Parathyroid adenoma (tissue), 2 donors: ENCODE results near the gene LTBP1.

Source experiments
- H2AFZ ChIP-seq: fragments of 300-600 bp; sonication (generic); one replicate; pipeline ENCODE4 v1.7.0; 2017; ENCODE audit warnings: antibody characterized with exemption, mild to moderate bottlenecking
- H3K27ac ChIP-seq: fragments of 300-600 bp; sonication (generic); one replicate; pipeline ENCODE4 v1.7.0; 2017
- H3K27me3 ChIP-seq: fragments of 300-600 bp; sonication (generic); one replicate; pipeline ENCODE4 v1.7.0; 2017; ENCODE audit warnings: low read length; ENCODE audit not compliant: control insufficient read depth, insufficient read depth
- H3K36me3 ChIP-seq: fragments of 300-600 bp; sonication (generic); one replicate; pipeline ENCODE4 v1.7.0; 2017; ENCODE audit warnings: low read length; ENCODE audit not compliant: control insufficient read depth, insufficient read depth
- H3K4me1 ChIP-seq: fragments of 300-600 bp; sonication (generic); one replicate; pipeline ENCODE4 v1.7.0; 2017; ENCODE audit warnings: control low read depth
- H3K4me2 ChIP-seq: fragments of 300-600 bp; sonication (generic); one replicate; pipeline ENCODE4 v1.7.0; 2017; ENCODE audit warnings: low read length
- H3K4me3 ChIP-seq: fragments of 300-600 bp; sonication (generic); one replicate; pipeline ENCODE4 v1.7.0; 2017; ENCODE audit warnings: low read depth, low read length
- H3K79me2 ChIP-seq: fragments of 300-600 bp; sonication (generic); one replicate; pipeline ENCODE4 v1.7.0; 2017; ENCODE audit warnings: control low read depth
- H3K9ac ChIP-seq: fragments of 300-600 bp; sonication (generic); one replicate; pipeline ENCODE4 v1.7.0; 2017; ENCODE audit warnings: mild to moderate bottlenecking
- H3K9me3 ChIP-seq: fragments of 300-600 bp; sonication (generic); one replicate; pipeline ENCODE4 v1.7.0; 2017; ENCODE audit warnings: low read length; ENCODE audit not compliant: control insufficient read depth
- CTCF ChIP-seq: fragments of 300-600 bp; sonication (generic); IDR thresholded peaks from one replicate; pipeline ENCODE4 v1.7.0; 2017; ENCODE audit warnings: antibody characterized with exemption, mild to moderate bottlenecking
- donor health status: primary hyperparathyroidism.

LTBP1 gene

GRCh38 chr2:33107690-33108482 is 161.1 kb downstream of the LTBP1 start:
- no peaks in the 10 kb centered on the region for H3K36me3 ChIP-seq
- H3K4me2 ChIP-seq: no peak overlapping the region
- no peaks in the 10 kb centered on the region for H3K9me3 ChIP-seq
- H3K27me3 ChIP-seq: no peaks in the 10 kb centered on the region
- no peak overlapping the region for H2AFZ ChIP-seq
- TF ChIP-seq CTCF: no peak
- H3K27ac ChIP-seq: no peak overlapping the region
- H3K4me3 ChIP-seq: no peak overlapping the region
- no peaks in the 10 kb centered on the region for H3K79me2 ChIP-seq
- no peak overlapping the region for H3K9ac ChIP-seq
- H3K4me1 ChIP-seq: no peaks in the 10 kb centered on the region

- no peak overlapping the region for H3K4me2 ChIP-seq
- no peak overlapping the region for H3K4me3 ChIP-seq
- H3K36me3 ChIP-seq: no peaks in the 10 kb centered on the region
- H3K79me2 ChIP-seq: no peaks in the 10 kb centered on the region
- H2AFZ ChIP-seq: no peak overlapping the region
- no peak for TF ChIP-seq CTCF
- no peaks in the 10 kb centered on the region for H3K9me3 ChIP-seq
- no peaks in the 10 kb centered on the region for H3K4me1 ChIP-seq
- H3K27me3 ChIP-seq: no peaks in the 10 kb centered on the region
- no peak overlapping the region for H3K27ac ChIP-seq
- H3K9ac ChIP-seq: no peak overlapping the region
Observed at GRCh38 chr2:33108483-33109443, 162.0 kb downstream of the LTBP1 start.

- Histone ChIP-seq H3K27me3 (no peaks in the 10 kb centered on the region), H3K79me2 (no peaks in the 10 kb centered on the region), H3K9me3 (no peaks in the 10 kb centered on the region), H3K4me3 (no peak overlapping the region), H3K9ac (no peak overlapping the region), H2AFZ (no peak overlapping the region), H3K36me3 (no peaks in the 10 kb centered on the region), H3K4me1 (no peaks in the 10 kb centered on the region), H3K4me2 (no peak overlapping the region), H3K27ac (no peak overlapping the region)
- TF ChIP-seq CTCF: no peak
Observed at GRCh38 chr2:33110461-33110860, 163.7 kb downstream of the LTBP1 start.

- H3K27me3 ChIP-seq: no peaks in the 10 kb centered on the region
- H3K36me3 ChIP-seq: no peaks in the 10 kb centered on the region
- no peak overlapping the region for H2AFZ ChIP-seq
- H3K79me2 ChIP-seq: no peaks in the 10 kb centered on the region
- H3K9ac ChIP-seq: no peak overlapping the region
- no peaks in the 10 kb centered on the region for H3K9me3 ChIP-seq
- H3K27ac ChIP-seq: no peak overlapping the region
- TF ChIP-seq CTCF: no peak
- no peak overlapping the region for H3K4me2 ChIP-seq
- H3K4me3 ChIP-seq: no peak overlapping the region
- H3K4me1 ChIP-seq: no peaks in the 10 kb centered on the region
Observed at GRCh38 chr2:33111002-33111446, 164.3 kb downstream of the LTBP1 start.
